GM12872 (cell line): ENCODE data around the gene CEP192.

Experiments
- TF ChIP-seq, protein P1 (sequence below): IDR thresholded peaks from 3 replicates; pipeline ENCODE4 v1.5.1; 2011; ENCODE audit warnings: low read depth, mild to moderate bottlenecking, low read length, moderate library complexity; ENCODE audit not compliant: insufficient read depth

CEP192 gene

DNA sequence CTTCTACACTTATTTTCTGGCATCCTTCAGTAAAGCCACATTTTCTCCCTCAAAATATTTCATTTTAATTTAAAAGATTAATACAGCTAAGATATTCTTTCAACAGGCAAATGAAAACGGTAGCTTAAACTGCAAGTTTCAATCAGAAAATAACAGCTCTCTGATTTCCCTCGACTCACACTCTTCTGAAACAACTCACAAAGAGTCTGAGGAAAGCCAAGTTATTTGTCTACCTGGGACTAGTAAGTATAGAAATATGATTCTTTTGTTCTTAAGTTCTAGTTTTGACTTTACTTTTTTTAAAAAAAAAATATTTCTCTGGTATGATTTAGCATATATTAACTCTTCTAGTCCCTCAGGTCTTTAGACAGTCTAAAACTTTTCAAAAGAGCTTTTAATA, 27.2 kb downstream of the CEP192 start:
- TF ChIP-seq, protein P1, sequence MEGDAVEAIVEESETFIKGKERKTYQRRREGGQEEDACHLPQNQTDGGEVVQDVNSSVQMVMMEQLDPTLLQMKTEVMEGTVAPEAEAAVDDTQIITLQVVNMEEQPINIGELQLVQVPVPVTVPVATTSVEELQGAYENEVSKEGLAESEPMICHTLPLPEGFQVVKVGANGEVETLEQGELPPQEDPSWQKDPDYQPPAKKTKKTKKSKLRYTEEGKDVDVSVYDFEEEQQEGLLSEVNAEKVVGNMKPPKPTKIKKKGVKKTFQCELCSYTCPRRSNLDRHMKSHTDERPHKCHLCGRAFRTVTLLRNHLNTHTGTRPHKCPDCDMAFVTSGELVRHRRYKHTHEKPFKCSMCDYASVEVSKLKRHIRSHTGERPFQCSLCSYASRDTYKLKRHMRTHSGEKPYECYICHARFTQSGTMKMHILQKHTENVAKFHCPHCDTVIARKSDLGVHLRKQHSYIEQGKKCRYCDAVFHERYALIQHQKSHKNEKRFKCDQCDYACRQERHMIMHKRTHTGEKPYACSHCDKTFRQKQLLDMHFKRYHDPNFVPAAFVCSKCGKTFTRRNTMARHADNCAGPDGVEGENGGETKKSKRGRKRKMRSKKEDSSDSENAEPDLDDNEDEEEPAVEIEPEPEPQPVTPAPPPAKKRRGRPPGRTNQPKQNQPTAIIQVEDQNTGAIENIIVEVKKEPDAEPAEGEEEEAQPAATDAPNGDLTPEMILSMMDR, result no peak

DNA sequence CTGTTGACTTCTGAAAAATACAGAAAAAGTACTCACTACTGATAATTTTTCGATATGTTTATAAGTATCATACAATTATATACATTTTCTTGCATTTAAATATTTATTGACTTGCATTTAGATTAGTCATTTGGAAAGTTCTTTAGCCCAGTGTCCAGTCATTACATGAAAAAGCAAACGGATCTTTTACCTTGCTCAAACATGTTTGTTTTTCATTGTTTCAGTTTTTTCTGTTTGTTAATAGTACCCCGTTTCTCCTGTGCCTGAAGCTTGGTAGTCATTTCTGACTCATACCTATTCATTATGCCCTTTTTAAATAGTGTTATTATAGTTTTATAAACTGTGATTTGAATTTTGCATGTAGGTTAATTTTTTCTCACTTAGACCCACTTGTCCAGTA, 28.1 kb downstream of the CEP192 start:
- TF ChIP-seq, protein P1, result no peak

DNA sequence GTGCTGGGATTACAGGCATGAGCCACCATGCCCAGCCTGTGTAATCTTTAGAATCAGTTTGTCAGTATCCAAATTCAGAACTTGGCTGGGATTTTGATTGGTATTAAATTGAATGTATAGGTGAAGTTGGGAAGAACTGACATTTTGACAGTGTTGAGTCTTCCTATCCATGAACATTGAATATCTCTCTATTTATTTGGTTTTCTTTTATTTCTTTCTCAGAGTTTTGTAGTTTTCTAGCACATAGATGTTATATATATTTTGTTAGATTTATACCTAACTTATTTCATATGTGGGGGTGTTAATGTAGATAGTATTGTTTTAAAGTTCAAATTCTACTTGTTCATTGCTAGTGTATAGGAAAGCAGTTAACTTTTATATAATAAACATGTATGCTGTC, 31.5 kb downstream of the CEP192 start:
- TF ChIP-seq, protein P1, result no peak

DNA sequence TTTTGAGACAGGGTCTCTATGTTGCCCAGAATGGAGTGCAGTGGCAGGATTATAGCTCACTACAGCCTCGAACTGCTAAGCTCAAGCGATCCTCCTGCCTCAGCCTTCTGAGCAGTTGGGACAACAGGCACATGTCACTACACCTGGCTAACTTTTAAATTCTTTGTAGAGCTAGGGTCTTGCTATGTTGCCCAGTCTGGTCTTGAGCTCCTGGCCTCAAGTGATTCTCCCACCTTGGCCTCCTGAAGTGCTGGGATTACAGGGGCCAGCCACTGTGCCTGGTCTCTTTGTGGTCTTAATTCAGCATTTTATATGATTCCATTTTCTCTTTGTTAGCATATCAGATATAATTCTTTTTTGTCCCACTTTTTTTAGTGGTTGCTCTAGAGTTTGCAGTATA, 34.1 kb downstream of the CEP192 start:
- TF ChIP-seq, protein P1, result no peak

DNA sequence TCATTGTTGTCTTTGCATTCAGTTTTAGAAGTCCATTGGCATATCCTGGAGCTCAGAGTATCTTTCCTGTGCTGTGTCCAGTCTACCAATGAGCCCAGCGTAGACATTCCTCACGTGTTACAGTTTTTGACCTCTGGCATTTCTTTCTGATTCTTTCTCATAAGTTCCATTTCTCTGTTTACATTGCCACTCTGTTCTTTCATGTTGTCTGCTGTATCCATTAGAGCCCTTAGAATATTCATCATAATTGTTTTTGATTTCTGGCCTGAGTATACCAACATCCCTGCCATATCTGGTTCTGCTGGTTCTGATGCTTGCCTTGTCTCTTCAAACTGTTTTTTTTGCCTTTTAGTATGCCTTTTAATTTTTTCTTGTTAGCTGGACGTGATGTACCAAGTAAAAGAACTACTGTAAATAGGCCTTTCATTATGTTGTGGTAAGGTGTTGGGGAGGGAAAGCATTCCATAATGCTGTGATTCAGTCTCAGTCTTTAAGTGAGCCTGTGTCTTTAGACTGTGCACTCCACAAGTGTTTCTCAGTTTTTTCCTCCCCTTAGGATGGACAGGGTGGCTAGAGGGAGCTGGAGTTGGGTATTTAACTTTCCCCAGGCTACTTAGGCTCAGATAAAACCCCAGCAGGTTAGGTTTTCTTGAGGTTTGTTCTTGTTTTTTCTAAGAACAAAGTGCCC, 35.6 kb downstream of the CEP192 start:
- TF ChIP-seq, protein P1, result no peak

DNA sequence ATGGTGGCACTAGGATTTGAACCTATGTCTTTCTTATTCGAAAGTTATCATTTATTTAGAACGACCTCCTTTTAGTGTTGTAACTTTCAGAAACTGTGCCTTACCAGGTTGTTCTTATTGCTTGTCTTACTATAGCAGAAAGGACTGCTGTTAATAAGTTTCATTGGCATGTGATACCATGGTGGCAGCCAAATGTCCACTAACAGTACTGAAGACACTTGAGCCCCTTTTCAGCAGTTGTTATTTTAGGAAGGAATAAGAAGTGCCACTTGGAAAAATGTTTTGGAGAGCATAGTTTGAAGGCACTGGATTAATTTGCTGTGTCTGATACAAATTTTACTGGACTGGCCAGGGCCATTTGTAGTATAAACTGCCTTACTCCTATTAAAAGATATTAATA, 37.7 kb downstream of the CEP192 start:
- TF ChIP-seq, protein P1, result no peak

DNA sequence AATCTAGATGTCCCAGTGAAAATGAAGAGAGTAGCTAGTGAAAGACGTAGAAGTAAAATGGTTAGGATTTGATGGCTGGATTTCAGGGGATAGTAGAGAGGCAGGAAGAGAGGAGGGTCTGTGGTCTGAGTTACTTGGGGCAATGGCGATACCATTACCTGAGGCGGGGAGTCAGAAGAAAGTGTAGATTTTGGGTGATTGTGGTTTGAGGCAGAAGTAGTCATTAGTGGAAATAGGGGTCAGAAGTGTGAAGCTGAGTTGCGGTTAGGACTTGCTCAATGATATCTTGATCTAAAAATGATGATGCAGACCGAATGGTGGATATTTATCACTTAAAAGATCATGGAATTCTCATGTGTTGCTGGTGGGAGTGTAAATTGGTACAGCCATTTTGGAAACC, 41.0 kb downstream of the CEP192 start:
- TF ChIP-seq, protein P1, result no peak
